K562 (cell line): Measurements from ENCODE around the gene TMEM128. TPM values are rescaled to one million over a fixed set of nuclear protein-coding genes. Genes with fewer than 3 reads are reported as not detected.

Experiments used
- AFF1 ChIP-seq, 2 experiments: fragments of 450-650 bp; IDR thresholded peaks; 2 replicates each; pipeline ENCODE4 v1.6.1; 2018; ENCODE audit warnings: mild to moderate bottlenecking in 2 of 2, low read depth in 1 of 2; ENCODE audit not compliant: partially characterized antibody in 2 of 2
- CSDE1 ChIP-seq, 2 experiments: fragments of 450-650 bp; IDR thresholded peaks; 2 replicates each; pipeline ENCODE4 v1.6.1; 2016; ENCODE audit warnings: mild to moderate bottlenecking in 1 of 2
- JUNB ChIP-seq: fragments of 450-650 bp; formaldehyde crosslinking; conservative IDR thresholded peaks from 2 replicates; pipeline ENCODE4 v1.4.0; 2020; ENCODE audit warnings: mild to moderate bottlenecking
- RNF2 ChIP-seq: sonication (generic); IDR thresholded peaks from 2 replicates; pipeline ENCODE4 v1.6.1; 2016
- SMARCB1 ChIP-seq: IDR thresholded peaks from 2 replicates; pipeline ENCODE4 v1.6.1; 2011; ENCODE audit warnings: improper control_type of control experiment, low read depth; ENCODE audit not compliant: insufficient read length
- THRA ChIP-seq: fragments of 450-650 bp; IDR thresholded peaks from 2 replicates; pipeline ENCODE4 v1.6.1; 2017; ENCODE audit warnings: mild to moderate bottlenecking, moderate library complexity
- ZBED1 ChIP-seq: IDR thresholded peaks from 2 replicates; pipeline ENCODE4 v1.6.1; 2014
- ZBTB1 ChIP-seq: sonication (generic); formaldehyde crosslinking; IDR thresholded peaks from 2 replicates; pipeline ENCODE4 v1.8.1; 2023; ENCODE audit warnings: missing genetic modification reagents, low read depth, mild to moderate bottlenecking, borderline replicate concordance
- ZNF444 ChIP-seq: fragments of 250-450 bp; sonication (Bioruptor Pico); IDR thresholded peaks from 2 replicates; pipeline ENCODE4 v1.4.0; 2020; ENCODE audit warnings: mild to moderate bottlenecking, moderate library complexity
- polyA plus RNA-seq, 8 experiments: library from polyadenylated mRNA; depleted of rRNA in 4 of 8; stranded (reverse) in 5 of 8; unstranded in 3 of 8; fragments of >200 nt; fragmentation: Nextera tagmentation in 2 of 8; fragmentation: Illumina TruSeq in 1 of 8; extraction: Ambion mirVana in 2 of 8; extraction: Trizol in 1 of 8; gene quantifications; 2 replicates each; pipeline versions ENCODE4 v1.2.1 to v1.2.3, GENCODE V29; 2011 to 2014; ENCODE audit warnings: inconsistent platforms in 1 of 8, missing spikeins in 1 of 8
- total RNA-seq, 7 experiments: library from RNA; depleted of rRNA in 6 of 7; stranded (reverse); fragments of >200 nt in 6 of 7; fragmentation: Illumina TruSeq in 2 of 7; extraction: Trizol in 2 of 7; gene quantifications; 2 replicates each; pipeline versions ENCODE4 v1.2.1 to v1.2.3, GENCODE V29; 2011 to 2021; ENCODE audit warnings: low replicate concordance in 1 of 7
- TF ChIP-seq, protein P1 (sequence below): sonication (generic); formaldehyde crosslinking; IDR thresholded peaks from 2 replicates; pipeline ENCODE4 v1.8.0; 2022; ENCODE audit warnings: mild to moderate bottlenecking, missing genetic modification reagents
- TF ChIP-seq, protein P2 (sequence below): fragments of 250-450 bp; sonication (Bioruptor Pico); IDR thresholded peaks from 2 replicates; pipeline ENCODE4 v1.5.0; 2021

The TMEM128 gene
- total and polyA plus RNA-seq, 9 of the 15 experiments (the other 6 are each of a cell fraction or from before 2014, with no cell fraction given) = 9.1 to 40.0 (median 14.3) TPM

GRCh38 chr4:4248029-4248884 lies at the start of gene TMEM128 (continued):
- TF ChIP-seq THRA (no peak), RNF2 (peak; percentile 76; the same call in 1 of the 2 replicates), ZBTB1 (no peak), SMARCB1 (no peak), JUNB (CRISPR knock-in tag) (no peak), ZBED1 (no peak), CSDE1 (IDR thresholded peaks at IDR 0.05) (peak in 1 of 2 experiments; percentile 50; a peak in 1 of 4 replicates), ZNF444 (CRISPR knock-in tag) (no peak), AFF1 (IDR thresholded peaks at IDR 0.05; ENCODE audit: low read depth in 1 of 2, partially characterized antibody in 2 of 2) (peak in 1 of 2 experiments; percentile 71)
- TF ChIP-seq, protein P1, sequence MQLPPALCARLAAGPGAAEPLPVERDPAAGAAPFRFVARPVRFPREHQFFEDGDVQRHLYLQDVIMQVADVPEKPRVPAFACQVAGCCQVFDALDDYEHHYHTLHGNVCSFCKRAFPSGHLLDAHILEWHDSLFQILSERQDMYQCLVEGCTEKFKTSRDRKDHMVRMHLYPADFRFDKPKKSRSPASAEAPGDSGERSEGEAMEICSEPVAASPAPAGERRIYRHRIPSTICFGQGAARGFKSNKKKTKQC (CRISPR knock-in tag) = 0 out of 2 replicates have a peak, but pooled peaks have one; percentile 25
- TF ChIP-seq, protein P2, sequence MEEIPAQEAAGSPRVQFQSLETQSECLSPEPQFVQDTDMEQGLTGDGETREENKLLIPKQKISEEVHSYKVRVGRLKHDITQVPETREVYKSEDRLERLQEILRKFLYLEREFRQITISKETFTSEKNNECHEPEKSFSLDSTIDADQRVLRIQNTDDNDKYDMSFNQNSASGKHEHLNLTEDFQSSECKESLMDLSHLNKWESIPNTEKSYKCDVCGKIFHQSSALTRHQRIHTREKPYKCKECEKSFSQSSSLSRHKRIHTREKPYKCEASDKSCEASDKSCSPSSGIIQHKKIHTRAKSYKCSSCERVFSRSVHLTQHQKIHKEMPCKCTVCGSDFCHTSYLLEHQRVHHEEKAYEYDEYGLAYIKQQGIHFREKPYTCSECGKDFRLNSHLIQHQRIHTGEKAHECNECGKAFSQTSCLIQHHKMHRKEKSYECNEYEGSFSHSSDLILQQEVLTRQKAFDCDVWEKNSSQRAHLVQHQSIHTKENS = no peak
